Subcutaneous adipose tissue (tissue), 4 donors: ENCODE data around the gene MANEAL. TPM values are rescaled to one million over a fixed set of nuclear protein-coding genes. Genes with fewer than 3 reads are reported as not detected.

Source experiments
- CTCF ChIP-seq: fragments of 450-650 bp; IDR thresholded peaks from one replicate; pipeline ENCODE4 v1.5.1; 2016; ENCODE audit warnings: low read depth, mild to moderate bottlenecking, control low read depth, antibody characterized with exemption, moderate library complexity
- total RNA-seq, 4 donors: library from RNA; depleted of rRNA; stranded (reverse); fragments of >200 nt; gene quantifications; one replicate each; pipeline ENCODE4 v1.1.0, GENCODE V29; 2016

MANEAL gene
- total RNA-seq, 4 donors from 2014 or later = 0.98 to 1.9 (median 1.1) TPM

DNA sequence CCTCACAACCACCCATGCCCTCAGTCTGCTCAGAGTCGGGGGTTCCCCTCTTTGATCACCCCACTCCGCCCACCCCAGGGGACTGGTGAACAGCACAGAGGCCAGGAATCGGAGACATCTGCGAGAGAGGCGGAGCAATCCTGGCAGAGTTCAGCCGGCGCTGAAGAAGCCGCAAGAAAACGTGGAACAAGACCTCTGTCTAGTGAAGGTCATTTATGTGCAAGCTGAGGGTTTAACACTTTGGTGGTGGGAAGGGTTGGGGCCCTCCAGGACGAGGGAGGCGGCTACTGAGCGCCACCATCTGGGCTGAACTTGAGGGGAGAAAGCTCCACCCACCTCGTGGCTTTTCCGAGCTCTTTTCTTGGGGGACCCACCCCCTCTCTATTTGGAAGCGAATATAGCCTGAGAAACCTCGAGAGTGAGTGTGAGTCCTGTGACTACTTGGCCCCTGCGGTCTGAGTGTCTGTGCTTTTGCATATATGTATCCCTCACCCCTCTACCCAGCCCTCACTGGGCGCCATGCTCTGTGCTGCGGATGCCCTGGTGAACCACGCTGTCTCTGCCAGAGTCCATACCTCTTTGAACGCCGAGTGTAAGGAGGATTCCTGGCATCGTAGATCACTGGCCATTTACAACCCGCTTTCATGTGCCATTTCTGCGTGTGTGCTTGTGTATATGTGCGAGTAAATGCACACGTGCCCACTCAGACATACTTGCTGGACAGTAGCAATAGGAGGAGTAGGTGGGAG lies 27.6 kb upstream of the MANEAL start:
- TF ChIP-seq CTCF = no peak

GRCh38 chr1:37767488-37767887 lies 26.2 kb upstream of the MANEAL start:
- TF ChIP-seq CTCF = no peak

- TF ChIP-seq CTCF = no peak
These were observed 16.6 kb upstream of the MANEAL start for GRCh38 chr1:37776946-37777516.

GRCh38 chr1:37778654-37779053 lies 15.0 kb upstream of the MANEAL start:
- no peak for TF ChIP-seq CTCF

DNA sequence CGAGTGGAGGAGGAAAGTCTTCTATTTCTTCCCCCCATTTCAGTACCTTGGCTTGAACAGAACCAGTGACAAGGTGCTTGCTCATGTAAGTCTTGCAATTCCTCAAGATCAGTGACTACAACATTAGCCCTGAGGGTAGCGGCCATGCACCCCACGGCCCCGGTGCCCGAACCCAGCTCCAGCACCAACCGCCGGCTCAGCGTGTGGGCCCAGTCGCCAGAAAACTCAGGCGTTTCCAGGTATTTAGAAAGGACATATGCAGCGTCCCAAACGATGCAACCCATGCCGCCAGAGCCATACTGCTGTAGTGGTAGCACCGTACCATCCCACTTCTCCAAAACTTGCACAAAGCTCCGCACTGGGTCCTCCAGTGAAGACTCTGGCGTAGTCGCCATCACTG lies 11.2 kb upstream of the MANEAL start:
- TF ChIP-seq CTCF = no peak

DNA sequence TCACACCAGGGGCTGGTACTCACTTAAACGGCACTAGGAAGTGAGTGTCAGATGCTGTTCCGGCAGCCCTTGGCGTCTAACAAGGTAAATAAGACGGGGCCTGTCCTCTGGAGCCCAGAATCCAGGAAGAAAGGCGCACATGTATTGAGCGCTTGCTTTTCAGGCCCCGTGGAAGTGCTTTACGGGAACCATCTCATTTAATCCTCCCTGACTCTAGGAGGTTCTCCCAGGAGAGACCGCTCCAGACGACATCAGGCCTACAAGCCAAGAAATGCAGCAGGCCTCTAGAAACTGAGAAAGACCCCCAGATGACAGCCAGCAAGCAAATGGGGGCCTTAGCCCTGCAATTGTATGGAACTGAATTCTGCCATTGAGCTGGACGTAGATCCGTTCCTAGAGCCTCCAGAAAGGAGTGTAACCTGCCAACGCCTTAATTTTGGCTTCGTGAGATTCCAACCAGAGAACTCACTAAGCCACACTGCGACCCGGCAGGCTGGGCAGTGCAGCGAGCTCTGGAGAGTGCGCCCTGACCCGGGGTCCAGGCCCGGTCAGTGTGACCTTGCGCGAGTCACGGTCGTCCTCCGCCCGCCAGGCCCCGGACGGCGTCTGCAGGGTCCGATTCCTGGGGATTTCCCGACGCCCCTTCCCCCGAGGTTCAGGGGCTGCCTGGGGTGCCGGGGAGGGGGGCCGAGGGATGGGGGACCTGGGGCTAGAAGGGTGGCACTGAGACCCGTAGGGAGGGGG lies 532 bp upstream of the MANEAL start:
- no peak for TF ChIP-seq CTCF
